Glutamatergic neuron (in vitro differentiated cells): ENCODE measurements around the gene PAMR1. TPM values are rescaled to one million over a fixed set of nuclear protein-coding genes. Genes with fewer than 3 reads are reported as not detected.

Experiments
- DNase-seq: peaks from one replicate; pipeline ENCODE4 v3.0.0; 2022
- H3K27ac Mint-ChIP-seq: one replicate; pipeline ENCODE4 v1.8.0; 2020; ENCODE audit warnings: mild to moderate bottlenecking, mixed read lengths, inconsistent platforms; ENCODE audit not compliant: unreplicated experiment
- H3K27me3 Mint-ChIP-seq: one replicate; pipeline ENCODE4 v1.8.0; 2020; ENCODE audit warnings: mild to moderate bottlenecking, moderate library complexity, mixed read lengths, inconsistent platforms; ENCODE audit not compliant: unreplicated experiment
- H3K36me3 Mint-ChIP-seq: one replicate; pipeline ENCODE4 v1.8.0; 2020; ENCODE audit warnings: mild to moderate bottlenecking, mixed read lengths, inconsistent platforms; ENCODE audit not compliant: unreplicated experiment
- H3K4me1 Mint-ChIP-seq: one replicate; pipeline ENCODE4 v1.8.0; 2020; ENCODE audit warnings: mild to moderate bottlenecking, low read depth, mixed read lengths, inconsistent platforms; ENCODE audit not compliant: unreplicated experiment
- H3K4me3 Mint-ChIP-seq: one replicate; pipeline ENCODE4 v1.8.0; 2020; ENCODE audit warnings: mild to moderate bottlenecking, mixed read lengths, inconsistent platforms; ENCODE audit not compliant: unreplicated experiment
- H3K9me3 Mint-ChIP-seq: one replicate; pipeline ENCODE4 v1.8.0; 2020; ENCODE audit warnings: mild to moderate bottlenecking, moderate library complexity, mixed read lengths, inconsistent platforms; ENCODE audit not compliant: unreplicated experiment
- CTCF ChIP-seq: fragments of 200-600 bp; sonication (generic); IDR thresholded peaks from one replicate; pipeline ENCODE4 v1.5.0; 2021; ENCODE audit not compliant: partially characterized antibody, unreplicated experiment
- total RNA-seq: library from RNA; stranded (reverse); fragmentation: NEBNext Ultra II Directional; extraction: Animal tissue kit (Norgen Biotek cat#: 25700); gene quantifications from one replicate; pipeline ENCODE4 v1.2.1, GENCODE V29; 2021; ENCODE audit not compliant: unreplicated experiment

The PAMR1 gene
- total RNA-seq, 1 donor from 2014 or later: 10.6 TPM

GRCh38 chr11:35501776-35502175 is 23.6 kb downstream of the PAMR1 start:
- H3K4me3 Mint-ChIP-seq: no peak overlapping the region
- H3K27me3 Mint-ChIP-seq: peaks cover 2% of the 10 kb centered on the region
- no peak for DNase-seq
- no peak for TF ChIP-seq CTCF
- no peak overlapping the region for H3K27ac Mint-ChIP-seq
- H3K36me3 Mint-ChIP-seq: peaks cover 4% of the 10 kb centered on the region
- H3K4me1 Mint-ChIP-seq: no peaks in the 10 kb centered on the region
- H3K9me3 Mint-ChIP-seq: no peaks in the 10 kb centered on the region

DNA sequence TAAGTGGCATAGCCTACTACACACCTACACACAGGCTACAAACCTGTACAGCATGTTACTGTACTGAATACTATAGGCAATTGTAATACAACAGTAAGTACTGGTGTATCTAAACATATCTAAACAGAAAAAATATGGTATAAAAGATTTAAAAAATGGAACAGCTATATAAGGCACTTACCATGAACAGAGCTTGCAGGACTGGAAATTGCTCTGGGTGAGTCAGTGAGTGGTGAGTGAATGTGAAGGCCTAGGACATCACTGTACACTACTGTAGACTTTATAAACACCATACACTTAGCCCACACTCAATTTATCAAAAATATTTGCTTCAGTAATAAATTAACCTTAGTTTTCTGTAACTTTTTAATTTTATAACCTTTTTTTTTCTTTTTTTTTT is 24.7 kb downstream of the PAMR1 start:
- Mint-ChIP-seq H3K27ac (no peak overlapping the region), H3K9me3 (no peaks in the 10 kb centered on the region), H3K36me3 (peaks cover 4% of the 10 kb centered on the region), H3K27me3 (peaks cover 2% of the 10 kb centered on the region), H3K4me1 (no peaks in the 10 kb centered on the region), H3K4me3 (no peak overlapping the region)
- no peak for TF ChIP-seq CTCF
- no peak for DNase-seq

GRCh38 chr11:35496416-35496815 is 29.0 kb downstream of the PAMR1 start:
- DNase-seq: no peak
- Mint-ChIP-seq H3K27me3 (no peaks in the 10 kb centered on the region), H3K36me3 (no peaks in the 10 kb centered on the region), H3K4me1 (peaks cover 2% of the 10 kb centered on the region), H3K4me3 (no peak overlapping the region), H3K27ac (no peak overlapping the region), H3K9me3 (no peaks in the 10 kb centered on the region)
- TF ChIP-seq CTCF: no peak

DNA sequence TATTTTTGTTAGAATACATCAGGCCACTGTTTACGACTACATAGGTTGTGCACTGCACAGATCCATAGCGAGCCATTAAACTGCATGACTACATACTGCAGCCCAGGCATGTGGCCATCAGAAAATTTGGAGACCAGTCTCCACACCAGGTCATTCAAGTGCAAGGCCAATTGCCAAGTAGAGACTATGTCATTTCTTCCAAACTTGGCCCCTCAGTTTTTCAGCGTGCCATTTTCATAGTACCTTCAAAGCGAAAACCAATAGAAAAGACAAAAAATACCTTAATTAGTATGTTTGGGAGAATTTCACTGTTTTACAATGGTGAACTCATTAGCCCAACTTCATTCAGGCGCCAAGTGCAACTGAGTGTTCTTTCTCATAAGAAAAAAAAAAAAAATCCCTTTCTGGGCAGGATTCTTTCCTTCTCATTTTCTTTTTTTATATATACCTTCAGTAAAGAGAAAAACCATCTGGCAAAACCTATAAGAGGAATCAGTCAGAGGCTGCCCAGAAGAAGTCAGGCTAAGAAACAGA is 30.4 kb downstream of the PAMR1 start:
- H3K4me3 Mint-ChIP-seq: no peak overlapping the region
- no peak for TF ChIP-seq CTCF
- H3K27ac Mint-ChIP-seq: no peak overlapping the region
- H3K36me3 Mint-ChIP-seq: no peaks in the 10 kb centered on the region
- peaks cover 2% of the 10 kb centered on the region for H3K4me1 Mint-ChIP-seq
- no peaks in the 10 kb centered on the region for H3K9me3 Mint-ChIP-seq
- no peak for DNase-seq
- no peaks in the 10 kb centered on the region for H3K27me3 Mint-ChIP-seq

- Mint-ChIP-seq H3K4me3 (no peak overlapping the region), H3K9me3 (peaks cover 3% of the 10 kb centered on the region), H3K4me1 (peaks cover 2% of the 10 kb centered on the region), H3K27ac (no peak overlapping the region), H3K36me3 (no peaks in the 10 kb centered on the region), H3K27me3 (no peaks in the 10 kb centered on the region)
- no peak for TF ChIP-seq CTCF
- no peak for DNase-seq
Measured at GRCh38 chr11:35491231-35491871, 34.1 kb downstream of the PAMR1 start.
